Stimulated activated CD8-positive, alpha-beta memory T cell treated with anti-CD3 and anti-CD28 coated beads, Interleukin-4, amount 100 ng/mL, for 1 hour (primary cell): Measurements from ENCODE around the gene FHL5.
"Not testable (repeated sequence)": the region's sequence is repeated elsewhere in the genome, so short reads cannot be mapped to it uniquely, and the experiment has no call there.

Source experiments
- DNase-seq, 2 donors: peaks; one replicate each; pipeline ENCODE4 v3.0.0-alpha.2; 2020; ENCODE audit warnings: low read depth in 2 of 2, low spot score in 1 of 2

The FHL5 gene

GRCh38 chr6:96610019-96610418, 47.1 kb downstream of the FHL5 start:
- no peak for DNase-seq

DNA sequence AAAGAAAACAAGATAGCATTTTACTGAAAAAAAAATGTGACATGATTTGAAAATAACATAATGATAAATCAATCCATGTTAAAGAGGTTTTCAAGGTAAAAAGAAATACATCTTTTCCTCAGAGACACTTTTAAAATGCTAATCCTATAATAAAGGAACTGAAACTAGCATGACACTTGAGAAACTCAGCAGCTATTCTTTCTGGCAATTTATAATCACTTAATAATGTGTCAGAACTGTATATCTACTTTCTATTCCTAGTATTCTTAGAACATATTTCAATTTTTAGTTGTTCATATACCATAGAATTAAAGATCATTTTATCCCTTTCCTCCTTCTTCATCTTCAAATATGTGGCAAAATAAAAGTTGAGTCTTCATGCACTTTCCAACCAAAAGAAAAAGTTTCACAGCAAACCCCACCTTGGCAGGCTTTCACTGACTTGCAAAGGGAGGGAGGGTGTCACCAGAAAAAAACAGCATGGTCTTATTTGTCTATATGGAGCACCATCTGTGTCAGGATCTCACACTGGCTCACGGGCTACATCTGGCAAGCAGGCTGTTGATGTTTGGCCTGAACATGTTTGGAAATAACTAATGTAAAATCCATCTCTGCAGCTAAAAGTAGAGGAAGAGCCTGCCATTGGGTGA, 48.5 kb downstream of the FHL5 start:
- no peak for DNase-seq

- no peak for DNase-seq
These were observed 50.5 kb downstream of the FHL5 start for GRCh38 chr6:96613291-96613999.

GRCh38 chr6:96620851-96621250, 57.9 kb downstream of the FHL5 start:
- DNase-seq, result no peak

- DNase-seq, result no peak
These were observed 59.1 kb downstream of the FHL5 start for GRCh38 chr6:96621983-96622382.

GRCh38 chr6:96624957-96625356, 62.0 kb downstream of the FHL5 start:
- DNase-seq, result no peak

DNA sequence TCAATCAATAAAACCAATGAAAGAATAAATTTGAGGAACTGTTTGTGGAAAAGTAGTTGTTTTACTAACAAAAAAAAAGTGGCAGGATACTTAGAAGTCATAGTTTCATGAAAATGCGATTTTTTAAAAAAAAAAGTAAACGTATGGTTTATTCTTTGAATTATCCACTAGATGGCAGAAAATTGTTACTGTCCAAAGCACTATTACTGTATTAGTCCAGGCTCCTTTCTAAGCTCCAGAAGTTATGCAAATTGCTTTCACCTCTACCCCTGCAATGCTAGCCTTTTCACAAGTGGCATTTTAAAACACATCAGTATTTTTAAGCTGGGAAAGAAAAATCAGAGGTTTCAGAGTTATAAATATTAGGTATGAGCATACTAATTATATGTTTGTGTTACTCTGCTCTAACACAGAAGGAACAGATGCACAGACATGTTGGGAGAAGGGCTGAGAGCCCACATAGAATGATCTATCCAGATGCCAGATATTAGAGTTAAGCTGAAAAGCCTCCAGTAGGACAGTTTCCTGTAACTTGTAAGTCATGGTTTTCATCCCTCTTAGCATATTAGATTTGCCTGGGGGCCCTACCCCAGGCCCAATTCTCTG, 63.9 kb downstream of the FHL5 start:
- no peak for DNase-seq

DNA sequence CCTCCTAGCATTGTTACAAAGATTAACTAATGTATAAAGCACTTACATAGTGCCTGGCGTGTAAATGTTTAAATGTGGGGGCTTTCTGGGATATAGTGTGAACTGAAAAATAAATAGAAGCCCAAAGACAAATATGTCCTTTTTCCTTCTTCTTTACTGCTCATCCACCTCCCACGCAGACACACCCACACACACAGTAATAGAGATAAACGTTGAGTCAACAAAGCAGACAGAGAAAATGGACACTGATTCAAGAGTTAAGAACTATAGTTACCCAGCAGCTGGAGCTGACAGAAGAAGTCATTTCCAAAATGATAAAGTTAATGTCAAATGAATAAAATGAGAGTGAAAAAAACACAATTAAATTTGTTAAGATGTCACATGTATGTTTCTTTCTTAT, 68.3 kb downstream of the FHL5 start:
- DNase-seq, result no peak

DNA sequence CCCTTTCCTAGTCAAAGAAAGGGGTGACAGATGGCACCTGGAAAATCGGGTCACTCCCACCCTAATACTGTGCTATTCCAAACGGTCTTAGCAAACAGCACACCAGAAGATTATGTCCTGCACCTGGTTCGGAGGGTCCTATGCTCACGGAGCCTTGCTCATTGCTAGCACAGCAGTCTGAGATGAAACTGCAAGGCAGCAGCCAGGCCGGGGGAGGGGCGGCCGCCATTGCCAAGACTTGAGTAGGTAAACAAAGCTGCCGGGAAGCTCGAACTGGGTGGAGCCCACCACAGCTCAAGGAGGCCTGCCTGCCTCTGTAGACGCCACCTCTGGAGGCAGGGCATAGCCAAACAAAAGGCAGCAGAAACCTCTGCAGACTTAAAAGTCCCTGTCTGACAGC, 75.1 kb downstream of the FHL5 start:
- DNase-seq, result not testable (repeated sequence)

DNA sequence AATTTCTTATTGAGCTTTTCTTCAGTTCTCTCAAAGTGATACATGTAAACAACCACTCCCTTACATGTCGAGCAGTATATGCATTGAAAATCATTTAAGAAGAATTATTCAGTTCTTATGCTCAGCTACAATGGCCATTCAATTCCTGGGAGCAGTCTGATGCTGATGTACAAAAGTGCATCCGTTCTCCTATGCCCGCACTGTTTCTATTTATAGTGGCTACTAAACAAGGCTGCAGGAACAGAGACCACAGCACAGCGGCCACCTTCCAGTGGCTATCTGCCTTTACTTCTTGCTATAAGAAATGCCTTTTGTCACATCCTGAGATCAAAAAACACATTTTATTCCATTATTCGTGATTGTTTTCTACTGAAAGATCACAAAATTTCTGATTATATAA, 82.2 kb downstream of the FHL5 start:
- no peak for DNase-seq

DNA sequence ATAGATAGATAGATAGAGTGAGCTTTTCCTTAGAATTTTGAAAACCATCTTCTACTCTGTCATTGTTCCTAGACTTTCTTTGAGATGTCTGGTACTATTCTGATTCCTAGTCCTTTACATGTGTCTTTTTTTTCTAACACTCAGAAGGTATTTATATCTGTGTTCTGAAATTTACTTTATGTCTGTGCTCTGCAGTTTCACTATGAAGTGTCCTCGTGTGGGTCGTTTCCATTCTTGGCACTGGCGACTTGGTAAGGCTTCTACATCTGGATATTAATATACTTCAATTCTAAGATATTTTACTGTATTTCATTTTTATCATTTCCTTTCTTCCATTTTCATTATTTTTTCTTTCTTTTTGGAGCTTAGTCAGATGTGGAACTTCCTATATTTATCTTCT, 87.0 kb downstream of the FHL5 start:
- DNase-seq, result no peak

DNA sequence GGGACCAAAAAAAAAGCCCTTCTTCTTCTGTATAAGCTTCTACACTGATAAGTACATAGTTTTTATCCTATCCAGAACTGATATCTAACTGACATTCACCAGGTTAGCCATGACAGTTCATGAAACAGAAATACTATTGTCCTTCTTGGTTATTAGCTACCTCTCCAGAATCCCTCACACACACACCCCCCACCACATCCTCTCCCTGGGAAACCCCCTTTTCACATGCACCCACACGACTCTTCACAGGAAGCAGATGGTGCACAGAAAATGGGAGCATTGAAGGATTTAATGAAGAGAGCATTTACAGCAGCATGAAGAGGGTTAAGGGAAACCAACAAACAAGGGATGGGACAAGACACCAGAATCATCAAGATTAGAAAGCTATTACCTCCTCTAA, 88.9 kb downstream of the FHL5 start:
- no peak for DNase-seq

DNA sequence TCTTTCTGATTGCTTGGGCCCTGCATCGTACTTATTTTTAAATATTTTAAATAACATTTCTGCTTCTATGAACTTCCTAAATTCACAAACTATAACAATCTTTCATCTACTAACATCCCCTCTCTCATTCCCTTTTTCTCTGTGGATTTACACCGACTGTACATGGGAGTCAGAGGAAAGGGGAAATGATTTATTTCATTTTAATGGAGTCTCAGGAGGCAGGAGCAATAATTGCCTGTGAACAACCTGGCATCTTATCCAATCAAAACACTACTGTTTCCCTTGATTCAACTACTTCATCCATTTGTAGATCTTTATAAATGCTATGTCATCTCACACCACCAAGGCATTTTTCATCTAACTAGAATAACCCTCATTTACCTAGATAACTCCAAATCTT, 89.6 kb downstream of the FHL5 start:
- DNase-seq, result no peak

DNA sequence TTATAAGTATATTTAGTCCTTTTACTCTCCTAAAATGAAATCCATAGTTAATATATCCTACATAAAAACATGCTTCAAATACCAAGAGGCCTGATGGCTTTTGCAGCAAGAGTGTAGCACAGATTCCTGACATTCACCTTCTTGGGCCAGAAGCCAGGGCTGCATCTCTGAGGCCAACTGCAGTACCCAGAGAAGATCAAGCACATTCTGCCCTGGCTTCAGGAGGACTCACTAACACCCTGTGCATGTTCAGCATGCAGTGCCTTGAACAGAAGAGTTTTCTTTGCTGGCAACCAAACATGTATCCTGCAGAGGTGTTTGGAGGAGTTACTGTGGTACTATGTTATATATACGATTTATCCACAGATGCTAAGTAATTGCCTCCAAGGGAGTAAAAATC, 90.3 kb downstream of the FHL5 start:
- no peak for DNase-seq

GRCh38 chr6:96656567-96656966, 93.6 kb downstream of the FHL5 start:
- DNase-seq, result no peak

GRCh38 chr6:96657344-96657743, 94.4 kb downstream of the FHL5 start:
- no peak for DNase-seq

- DNase-seq, result no peak
These were observed 96.3 kb downstream of the FHL5 start for GRCh38 chr6:96659084-96659845.
